ENCODE results near the gene RPL37. TPM values are rescaled to one million over a fixed set of nuclear protein-coding genes. Genes with fewer than 3 reads are reported as not detected.

RPL37 gene
- total RNA-seq: 220 and 232 TPM in 2 replicates

DNA sequence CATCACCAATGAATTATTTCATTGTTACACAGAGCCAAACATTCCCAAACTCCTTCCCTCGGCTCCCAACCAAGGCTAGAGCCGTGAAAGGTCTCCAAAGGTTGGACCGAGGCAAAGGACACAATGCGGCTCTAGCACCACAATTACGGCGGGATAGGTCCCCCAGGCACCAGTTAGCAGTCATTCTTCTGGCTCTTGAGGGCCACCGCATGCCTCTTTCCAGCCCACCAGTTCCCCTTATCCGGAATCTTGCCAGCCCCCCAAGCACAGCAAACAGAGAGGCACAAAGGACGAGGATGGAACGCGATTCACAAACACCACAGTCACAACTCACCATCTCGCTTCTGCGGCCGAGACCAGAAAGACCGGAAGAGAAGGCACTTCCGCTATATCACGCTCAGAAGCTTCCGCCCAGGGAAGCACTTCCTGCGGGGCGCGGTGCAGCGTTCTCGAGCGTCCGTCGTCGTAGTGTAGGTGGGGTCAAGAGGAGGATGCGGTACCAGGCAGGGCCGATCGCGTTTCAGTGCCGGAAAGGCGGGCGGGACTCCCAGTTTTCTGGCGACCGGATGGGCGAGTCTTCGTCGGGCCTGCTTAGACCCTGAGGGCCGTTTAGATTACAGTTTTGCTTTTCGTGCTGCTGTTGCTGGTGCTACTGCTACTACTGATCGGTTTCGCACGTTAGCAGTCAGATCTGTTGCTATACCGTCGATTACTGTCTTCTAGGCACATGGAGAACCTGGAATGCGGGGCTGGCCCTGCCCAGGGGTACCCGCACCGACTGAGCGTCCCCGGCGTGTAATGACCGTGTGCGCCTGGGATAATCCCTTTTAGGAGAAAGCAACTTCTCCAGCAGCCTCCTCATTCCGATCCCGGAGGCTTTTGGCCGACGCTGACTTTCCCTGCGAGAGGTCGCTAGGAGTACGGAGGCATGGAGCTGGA, at the start of gene RPL37:
Gene RPL37, minus strand, starts transcription at position 374 of the 939 bp plus-strand sequence. Its CDS starts 37 bp downstream, at position 337.

DNA sequence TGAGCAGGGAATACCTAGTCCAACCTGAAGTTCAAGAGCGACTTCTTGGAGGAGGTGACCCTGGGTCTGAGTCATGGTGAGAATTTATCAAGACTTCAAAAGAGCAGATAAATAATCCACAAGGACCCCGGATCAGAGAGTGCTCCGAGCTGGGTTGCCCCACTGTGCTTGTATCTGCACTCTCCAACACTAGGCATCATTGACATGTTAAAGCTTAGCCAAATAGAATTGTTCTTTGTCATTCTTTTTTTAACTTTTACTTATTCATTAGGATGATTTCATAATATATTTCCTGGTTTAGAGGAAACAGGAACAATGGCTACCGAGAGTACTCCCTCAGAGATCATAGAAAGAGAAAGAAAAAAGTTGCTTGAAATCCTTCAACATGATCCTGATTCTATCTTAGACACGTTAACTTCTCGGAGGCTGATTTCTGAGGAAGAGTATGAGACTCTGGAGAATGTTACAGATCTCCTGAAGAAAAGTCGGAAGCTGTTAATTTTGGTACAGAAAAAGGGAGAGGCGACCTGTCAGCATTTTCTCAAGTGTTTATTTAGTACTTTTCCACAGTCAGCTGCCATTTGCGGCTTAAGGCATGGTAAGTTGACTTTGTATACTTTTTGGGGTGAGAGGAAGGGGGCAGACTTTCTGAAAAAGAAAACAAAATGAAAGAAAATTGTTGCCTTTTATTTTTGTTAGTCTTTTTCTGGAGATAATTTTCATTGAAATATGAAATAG, 6.2 kb upstream of the RPL37 start, which contains the start of gene CARD6:
Gene CARD6, plus strand, starts transcription at position 300 of the 738 bp plus-strand sequence. Its CDS starts 16 bp downstream, at position 316.

DNA sequence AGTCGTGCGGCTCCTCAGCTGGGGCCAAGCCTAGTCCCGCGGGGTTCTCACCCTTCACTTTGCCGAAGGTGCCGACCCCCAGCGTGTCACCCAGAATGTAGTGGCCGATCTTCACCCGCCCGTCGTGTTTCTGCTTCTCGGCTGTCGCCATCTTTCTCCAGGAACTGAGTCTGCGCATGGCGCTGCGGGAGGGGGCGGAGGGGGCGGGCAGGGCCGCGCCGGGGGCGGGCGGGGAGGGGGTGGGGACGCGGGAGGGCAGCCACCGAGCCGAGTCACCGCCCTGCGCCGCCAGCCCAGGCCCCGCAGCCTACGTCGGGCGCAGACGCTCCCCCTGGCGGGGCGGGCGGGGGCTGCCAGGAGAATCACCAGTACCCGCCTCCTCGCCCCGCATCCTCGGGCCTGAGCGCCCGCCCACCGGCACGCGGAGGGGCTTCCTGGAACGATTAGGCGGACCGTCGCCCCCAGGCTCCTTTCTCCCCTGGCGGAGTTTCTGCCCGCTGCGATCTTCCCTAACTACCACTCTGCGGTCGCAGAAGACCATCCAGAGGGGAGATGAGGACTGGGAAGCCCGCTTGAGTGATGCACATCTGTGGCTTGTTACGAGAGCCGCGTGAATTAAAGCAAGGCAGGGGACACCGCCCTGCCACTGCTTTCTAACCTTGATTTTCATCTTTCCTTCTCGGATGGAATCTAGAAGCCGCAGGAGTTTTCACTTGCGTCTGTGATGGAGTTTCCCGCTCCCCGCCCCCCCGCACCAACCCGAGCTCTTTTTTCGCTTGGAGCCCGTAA, 36.8 kb downstream of the RPL37 start, which contains the start of gene PRKAA1:
Gene PRKAA1, minus strand, starts transcription at position 363 of the 789 bp plus-strand sequence. Its CDS starts 185 bp downstream, at position 178.

Other genes starting within 250 kb of the RPL37 start
- gene PTGER4, start 155.3 kb downstream of the RPL37 start, total RNA-seq: 39.9 and 40.1 TPM in 2 replicates
- 7.3 and 10.3 TPM in 2 replicates for gene TTC33, start 79.3 kb downstream of the RPL37 start, total RNA-seq
- gene PRKAA1, start 36.8 kb downstream of the RPL37 start, total RNA-seq: 57.2 and 64.6 TPM in 2 replicates
- gene CARD6, start 6.1 kb upstream of the RPL37 start, total RNA-seq: 20.6 and 23.3 TPM in 2 replicates
- gene C7, start 74.3 kb upstream of the RPL37 start, total RNA-seq: 11,125 and 16,943 TPM in 2 replicates
- gene MROH2B, start 236.1 kb upstream of the RPL37 start, total RNA-seq: 0.05 TPM in 1 of 2 replicates, not detected in the other

Data from cardiac ventricle fibroblast (primary cell).